M059J (cell line): ENCODE results near the gene CKAP4. TPM values are rescaled to one million over a fixed set of nuclear protein-coding genes. Genes with fewer than 3 reads are reported as not detected.

Experiments used
- DNase-seq: peaks from one replicate; pipeline ENCODE4 v3.0.0-alpha.2; 2012; ENCODE audit warnings: low read depth
- total RNA-seq: library from RNA; depleted of rRNA; stranded (reverse); fragments of >200 nt; shearing (Covaris generic); gene quantifications from 2 replicates; pipeline ENCODE4 v1.2.3, GENCODE V29; 2014

Gene CKAP4
- total RNA-seq, 1 experiment from 2014 or later: 286 TPM

GRCh38 chr12:106240821-106241220, 7.0 kb downstream of the CKAP4 start:
- no peak for DNase-seq

GRCh38 chr12:106239951-106240335, 7.9 kb downstream of the CKAP4 start:
- no peak for DNase-seq

- DNase-seq: no peak
These were observed 8.4 kb downstream of the CKAP4 start for GRCh38 chr12:106239241-106239950.

- DNase-seq: no peak
These were observed 9.7 kb downstream of the CKAP4 start for GRCh38 chr12:106238146-106238545.

- no peak for DNase-seq
These were observed 12.1 kb downstream of the CKAP4 start for GRCh38 chr12:106235770-106236169.

- DNase-seq: peak; percentile 9
These were observed 13.4 kb downstream of the CKAP4 start for GRCh38 chr12:106234449-106234848.

GRCh38 chr12:106233011-106233410, 14.8 kb downstream of the CKAP4 start:
- DNase-seq: no peak

- no peak for DNase-seq
These were observed 18.7 kb downstream of the CKAP4 start for GRCh38 chr12:106229036-106229591.

- DNase-seq: no peak
These were observed 19.5 kb downstream of the CKAP4 start for GRCh38 chr12:106228320-106228710.

GRCh38 chr12:106227641-106228319, 20.0 kb downstream of the CKAP4 start:
- no peak for DNase-seq

- DNase-seq: peak; percentile 61
These were observed 20.8 kb downstream of the CKAP4 start for GRCh38 chr12:106226884-106227640.

- no peak for DNase-seq
These were observed 23.5 kb downstream of the CKAP4 start for GRCh38 chr12:106224355-106224706.

GRCh38 chr12:106223485-106224354, 24.1 kb downstream of the CKAP4 start:
- peak; percentile 59 for DNase-seq

- no peak for DNase-seq
These were observed 27.3 kb downstream of the CKAP4 start for GRCh38 chr12:106220536-106220935.

- DNase-seq: no peak
These were observed 28.8 kb downstream of the CKAP4 start for GRCh38 chr12:106219043-106219442.

- DNase-seq: no peak
These were observed 30.1 kb downstream of the CKAP4 start for GRCh38 chr12:106217706-106218105.

- no peak for DNase-seq
These were observed 33.2 kb downstream of the CKAP4 start for GRCh38 chr12:106214571-106214970.

GRCh38 chr12:106213662-106214061, 34.2 kb downstream of the CKAP4 start:
- DNase-seq: no peak

- DNase-seq: no peak
These were observed 35.8 kb downstream of the CKAP4 start for GRCh38 chr12:106211973-106212372.

GRCh38 chr12:106205208-106206069, 42.4 kb downstream of the CKAP4 start:
- peak; percentile 68 for DNase-seq

- no peak for DNase-seq
These were observed 43.5 kb downstream of the CKAP4 start for GRCh38 chr12:106204312-106204711.
